HepG2 (cell line): ENCODE data around the gene SLC4A7. TPM values are rescaled to one million over a fixed set of nuclear protein-coding genes. Genes with fewer than 3 reads are reported as not detected.
"Not testable (repeated sequence)": the region's sequence is repeated elsewhere in the genome, so short reads cannot be mapped to it uniquely, and the experiment has no call there.

ENCODE experiments used
- ATAC-seq: fragments of 200-7000 bp; cut with Tn5 transposase; 3 replicates; pipeline ENCODE4 v1.9.1; 2020; ENCODE audit warnings: mild to moderate bottlenecking, moderate library complexity
- BruUV-seq: library from RNA; stranded (reverse); fragments of 400-500 nt; replicated peaks from 2 replicates; lab custom pipeline; 2021; lab: Mats Ljungman, UMichigan
- CTCF ChIA-PET: fragments of 300-600 bp; formaldehyde crosslinking; extraction: SDS; loops from one replicate; lab custom pipeline; 2021; ENCODE audit warnings: low total read pairs, inconsistent platforms, low intra/inter-chr PET ratio; lab: Yijun Ruan, JAX
- POLR2A ChIA-PET: fragments of 350-600 bp; sonication (Branson Sonifier 250); formaldehyde crosslinking; loops from one replicate; lab custom pipeline; 2020; ENCODE audit warnings: antibody characterized with exemption, inconsistent platforms; lab: Yijun Ruan, JAX
- DNase-seq: peaks from one replicate; pipeline ENCODE4 v3.0.0-alpha.2; 2015; ENCODE audit warnings: low spot score
- FAIRE-seq: peaks from 3 replicates; lab custom pipeline; 2011; peaks lifted over from hg19 to GRCh38; lab: Jason Lieb, UNC
- H2AFZ ChIP-seq: one replicate; pipeline ENCODE4 v1.6.1; 2011; ENCODE audit warnings: low read length, inconsistent platforms
- H3K27ac ChIP-seq: fragments of 300-600 bp; 3 replicates; pipeline ENCODE4 v1.8.0; 2011; ENCODE audit warnings: mixed run types, mild to moderate bottlenecking, mixed read lengths, low read length, inconsistent platforms; ENCODE audit not compliant: insufficient read depth; ENCODE audit errors: extremely low read length
- H3K27me3 ChIP-seq, 2 experiments: fragments of 200-600 bp in 1 of 2; 2 replicates in 1 of 2; 3 replicates in 1 of 2; pipeline versions ENCODE4 v1.6.0 to v1.8.0; 2011; ENCODE audit warnings: low read length in 2 of 2, mild to moderate bottlenecking in 2 of 2, moderate library complexity in 2 of 2, inconsistent platforms in 1 of 2; ENCODE audit not compliant: insufficient read depth in 2 of 2, control insufficient read depth in 1 of 2
- H3K36me3 ChIP-seq, 2 experiments: fragments of 200-600 bp in 1 of 2; replicated peaks in 1 of 2; 2 replicates in 1 of 2; 3 replicates in 1 of 2; pipeline versions ENCODE4 v1.5.1 to v1.8.0; 2011; ENCODE audit warnings: low read length in 2 of 2, inconsistent platforms in 1 of 2; ENCODE audit not compliant: insufficient read depth in 2 of 2, control insufficient read depth in 1 of 2
- H3K4me1 ChIP-seq: 2 replicates; pipeline ENCODE4 v1.5.1; 2012; ENCODE audit warnings: low read length, inconsistent platforms; ENCODE audit not compliant: insufficient read depth
- H3K4me2 ChIP-seq: 2 replicates; pipeline ENCODE4 v1.6.0; 2011; ENCODE audit warnings: low read depth, low read length, inconsistent platforms
- H3K4me3 ChIP-seq, 3 experiments: fragments of 200-600 bp in 1 of 3; sonication (generic), shearing (Covaris generic) in 1 of 3; replicated peaks in 1 of 3; 2 replicates each; pipeline ENCODE4 v1.5.1; 2011 to 2016; ENCODE audit warnings: low read length in 3 of 3, inconsistent platforms in 2 of 3, low read depth in 2 of 3, mild to moderate bottlenecking in 2 of 3, control low read depth in 1 of 3, mixed read lengths in 1 of 3; ENCODE audit not compliant: insufficient read depth in 1 of 3
- H3K79me2 ChIP-seq: one replicate; pipeline ENCODE4 v1.6.1; 2011; ENCODE audit warnings: low read length, inconsistent platforms; ENCODE audit not compliant: insufficient read depth
- H3K9ac ChIP-seq: 2 replicates; pipeline ENCODE4 v1.6.0; 2011; ENCODE audit warnings: mild to moderate bottlenecking, low read depth, low read length, inconsistent platforms; ENCODE audit not compliant: insufficient read depth
- H3K9me3 ChIP-seq: 2 replicates; pipeline ENCODE4 v1.5.1; 2012; ENCODE audit warnings: mild to moderate bottlenecking, low read length
- H4K20me1 ChIP-seq: 2 replicates; pipeline ENCODE4 v1.6.0; 2011; ENCODE audit warnings: inconsistent platforms, mild to moderate bottlenecking, low read length, moderate library complexity; ENCODE audit not compliant: insufficient read depth
- FOXJ3 ChIP-seq: sonication (generic); formaldehyde crosslinking; IDR thresholded peaks from 2 replicates; pipeline ENCODE4 v1.4.0; 2020; ENCODE audit warnings: missing genetic modification reagents, mild to moderate bottlenecking, borderline replicate concordance
- REPIN1 ChIP-seq: sonication (generic); formaldehyde crosslinking; IDR thresholded peaks from 2 replicates; pipeline ENCODE4 v1.8.0; 2022; ENCODE audit warnings: missing genetic modification reagents, low read depth, mild to moderate bottlenecking, borderline replicate concordance
- RXRA ChIP-seq: sonication (generic); formaldehyde crosslinking; IDR thresholded peaks from 2 replicates; pipeline ENCODE4 v1.5.1; 2020; ENCODE audit warnings: missing genetic modification reagents
- ZKSCAN8 ChIP-seq: IDR thresholded peaks from 2 replicates; pipeline ENCODE4 v1.6.1; 2016; ENCODE audit warnings: borderline replicate concordance, missing genetic modification reagents, missing compliant biosample characterization
- ZNF138 ChIP-seq: sonication (generic); formaldehyde crosslinking; IDR thresholded peaks from 2 replicates; pipeline ENCODE4 v1.5.0; 2020; ENCODE audit warnings: mild to moderate bottlenecking, low read depth, missing genetic modification reagents
- ZNF235 ChIP-seq: sonication (generic); formaldehyde crosslinking; IDR thresholded peaks from 2 replicates; pipeline ENCODE4 v1.8.1; 2023; ENCODE audit warnings: mild to moderate bottlenecking, missing genetic modification reagents, borderline replicate concordance
- ZNF775 ChIP-seq: sonication (generic); formaldehyde crosslinking; IDR thresholded peaks from 2 replicates; pipeline ENCODE4 v1.4.0; 2020; ENCODE audit warnings: missing genetic modification reagents, mild to moderate bottlenecking, moderate library complexity, borderline replicate concordance
- WGBS: methylation state at CpG from one replicate; pipeline ENCODE4 v1.1.6; 2017; ENCODE audit warnings: low lambda C conversion rate; 5-methylcytosine and 5-hydroxymethylcytosine counted together
- in situ Hi-C: cut with HindIII; loops from 2 replicates; pipeline ENCODE4 v1.10.0; 2017; ENCODE audit warnings: low pct_unique_long_range_greater_than_20kb; ENCODE audit not compliant: extremely low pct_ligation_motif_present
- intact Hi-C: fragments of 100-400 bp; cut with micrococcal nuclease; formaldehyde crosslinking; loops from one replicate; pipeline ENCODE4 v1.10.0; 2022; ENCODE audit not compliant: unreplicated experiment
- polyA plus RNA-seq, 8 experiments: library from polyadenylated mRNA; depleted of rRNA in 3 of 8; stranded (reverse) in 7 of 8; unstranded in 1 of 8; fragments of >200 nt; fragmentation: Illumina TruSeq in 4 of 8; extraction: Trizol in 4 of 8; gene quantifications; 2 replicates each; pipeline versions ENCODE4 v1.2.1 to v1.2.3, GENCODE V29; 2011 to 2016; ENCODE audit warnings: low read depth in 4 of 8, missing spikeins in 1 of 8, mixed read lengths in 1 of 8; ENCODE audit not compliant: insufficient read depth in 1 of 8
- total RNA-seq, 5 experiments: library from RNA; depleted of rRNA; stranded (reverse); fragments of >200 nt; fragmentation: Illumina TruSeq; extraction: Trizol; gene quantifications; 2 replicates each; pipeline ENCODE4 v1.2.3, GENCODE V29; 2016; ENCODE audit warnings: low read depth in 1 of 5
- TF ChIP-seq, protein P1 (sequence below): sonication (generic); formaldehyde crosslinking; IDR thresholded peaks from 2 replicates; pipeline ENCODE4 v1.5.0; 2020; ENCODE audit warnings: mild to moderate bottlenecking, missing genetic modification reagents, borderline replicate concordance

Gene SLC4A7
- total and polyA plus RNA-seq, 2 of the 13 experiments (the other 11 are each of a cell fraction or from before 2014, with no cell fraction given) = 16.4 to 43.8 TPM

DNA sequence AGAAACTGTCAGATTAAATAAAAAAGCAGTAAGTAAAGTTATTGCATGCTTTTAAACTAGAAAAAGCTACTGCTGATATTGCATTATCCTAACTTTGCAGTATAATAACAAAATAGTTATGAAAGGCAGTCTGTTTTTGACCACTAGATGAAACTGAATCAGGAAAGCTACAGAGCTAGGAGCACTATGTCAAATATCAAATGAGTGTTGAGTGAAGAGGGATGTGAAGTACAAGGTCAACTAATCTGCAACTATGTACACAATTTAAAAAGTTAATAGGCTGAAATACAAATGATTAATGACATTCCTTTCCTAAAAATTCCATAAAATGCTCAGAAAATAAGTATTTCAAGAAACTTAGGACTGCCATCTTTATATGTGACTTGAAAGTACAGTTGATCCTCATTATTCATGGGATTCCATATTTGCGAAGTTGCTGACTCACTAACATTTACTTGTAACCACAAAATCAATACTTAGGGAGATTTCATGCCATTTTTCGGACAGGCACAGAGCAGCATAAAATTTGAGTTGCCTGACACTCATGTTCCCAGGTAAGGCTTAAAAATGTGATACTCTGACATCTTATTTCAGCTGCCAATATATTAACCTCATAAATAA is 34.5 kb downstream of the SLC4A7 start (continued):
- TF ChIP-seq ZNF138 (CRISPR knock-in tag) (no peak), REPIN1 (no peak), ZNF775 (CRISPR knock-in tag) (no peak), RXRA (CRISPR knock-in tag) (no peak), ZKSCAN8 (CRISPR knock-in tag) (no peak), ZNF235 (no peak), FOXJ3 (CRISPR knock-in tag) (peak; percentile 49; the same call in 1 of the 2 replicates)
- TF ChIP-seq, protein P1, sequence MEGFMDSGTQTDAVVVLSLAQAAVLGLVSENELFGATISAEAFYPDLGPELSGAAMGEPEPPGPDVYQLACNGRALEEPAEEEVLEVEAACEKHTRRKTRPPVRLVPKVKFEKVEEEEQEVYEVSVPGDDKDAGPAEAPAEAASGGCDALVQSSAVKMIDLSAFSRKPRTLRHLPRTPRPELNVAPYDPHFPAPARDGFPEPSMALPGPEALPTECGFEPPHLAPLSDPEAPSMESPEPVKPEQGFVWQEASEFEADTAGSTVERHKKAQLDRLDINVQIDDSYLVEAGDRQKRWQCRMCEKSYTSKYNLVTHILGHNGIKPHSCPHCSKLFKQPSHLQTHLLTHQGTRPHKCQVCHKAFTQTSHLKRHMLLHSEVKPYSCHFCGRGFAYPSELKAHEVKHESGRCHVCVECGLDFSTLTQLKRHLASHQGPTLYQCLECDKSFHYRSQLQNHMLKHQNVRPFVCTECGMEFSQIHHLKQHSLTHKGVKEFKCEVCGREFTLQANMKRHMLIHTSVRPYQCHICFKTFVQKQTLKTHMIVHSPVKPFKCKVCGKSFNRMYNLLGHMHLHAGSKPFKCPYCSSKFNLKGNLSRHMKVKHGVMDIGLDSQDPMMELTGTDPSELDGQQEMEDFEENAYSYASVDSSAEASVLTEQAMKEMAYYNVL (CRISPR knock-in tag) = no peak
- TF ChIP-seq, all 625 proteins: peak for 63

GRCh38 chr3:27442995-27443394 is 41.2 kb downstream of the SLC4A7 start:
- H3K4me1 ChIP-seq, FAIRE-seq, H3K4me3 ChIP-seq, H3K4me2 ChIP-seq, DNase-seq, H2AFZ ChIP-seq, intact Hi-C loops, H3K9me3 ChIP-seq, H4K20me1 ChIP-seq, POLR2A ChIA-PET, H3K27me3 ChIP-seq, H3K9ac ChIP-seq, H3K27ac ChIP-seq, ATAC-seq, CTCF ChIA-PET, BruUV-seq, H3K79me2 ChIP-seq, in situ Hi-C loops: not testable (repeated sequence)
- H3K36me3 ChIP-seq = peaks cover 3 to 48% of the 10 kb centered on the region in 2 experiments; a peak in 4 of 5 replicates
- 92% methylated on average over 13 of the region's 13 CpGs for WGBS

DNA sequence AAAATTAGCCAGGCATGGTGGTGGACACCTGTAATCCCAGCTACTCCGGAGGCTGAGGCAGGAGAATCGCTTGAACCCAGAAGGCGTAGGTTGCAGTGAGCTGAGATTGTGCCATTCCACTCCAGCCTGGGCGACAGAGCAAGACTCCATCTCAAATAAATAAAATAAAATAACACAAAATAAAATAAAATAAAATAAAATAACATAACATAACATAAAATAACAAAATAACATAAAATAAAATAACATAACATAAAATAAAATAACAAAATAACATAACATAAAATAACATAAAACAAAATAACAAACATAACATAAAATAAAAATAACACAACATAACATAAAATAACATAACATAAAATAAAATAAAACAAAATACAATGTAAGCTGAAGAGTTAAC is 45.8 kb downstream of the SLC4A7 start:
- BruUV-seq, H3K9me3 ChIP-seq, H3K27ac ChIP-seq, H3K4me1 ChIP-seq, H3K4me3 ChIP-seq, ATAC-seq, H3K27me3 ChIP-seq, H4K20me1 ChIP-seq, POLR2A ChIA-PET, H3K4me2 ChIP-seq, intact Hi-C loops, CTCF ChIA-PET, FAIRE-seq, H3K9ac ChIP-seq, H3K79me2 ChIP-seq, DNase-seq, in situ Hi-C loops, H2AFZ ChIP-seq: not testable (repeated sequence)
- H3K36me3 ChIP-seq = peaks cover 8 to 54% of the 10 kb centered on the region in 2 experiments
- WGBS = 95% methylated on average over 4 of the region's 4 CpGs
